ENCODE results near the gene NDUFC2. TPM values are rescaled to one million over a fixed set of nuclear protein-coding genes. Genes with fewer than 3 reads are reported as not detected.

Gene NDUFC2
- total and polyA plus RNA-seq, 8 donors = 53.6 to 336 (median 119) TPM; not detected in 1

GRCh38 chr11:78071717-78072116 is 7.9 kb downstream of the NDUFC2 start:
- TF ChIP-seq EP300 (IDR thresholded peaks at IDR 0.05) (no peak), POLR2A (IDR thresholded peaks at IDR 0.05) (no peak), POLR2AphosphoS5 (IDR thresholded peaks at IDR 0.05) (no peak), CTCF (IDR thresholded peaks at IDR 0.05) (no peak)
- Histone ChIP-seq H3K27me3 (no peaks in the 10 kb centered on the region), H3K9me3 (no peaks in the 10 kb centered on the region), H3K27ac (no peak overlapping the region), H3K4me3 (no peak overlapping the region), H3K4me1 (peaks cover 8 to 24% (median 22%) of the 10 kb centered on the region in 4 donors), H3K36me3 (peaks cover 11 to 65% (median 60%) of the 10 kb centered on the region in 4 donors)
- DNase-seq = no peak
- intact Hi-C loops (cut with DNase I; ENCODE audit: low total_unique reads) = no loop called here
- 75 to 85% (median 79%) methylated on average over 3 of the region's 3 CpGs for WGBS, 5 donors

- intact Hi-C loops (cut with DNase I; ENCODE audit: low total_unique reads) = no loop called here
- Histone ChIP-seq H3K4me1 (peaks cover 0 to 13% (median 11%) of the 10 kb centered on the region in 4 donors), H3K27me3 (no peaks in the 10 kb centered on the region), H3K9me3 (no peaks in the 10 kb centered on the region), H3K4me3 (no peak overlapping the region), H3K36me3 (peaks cover 11 to 65% (median 60%) of the 10 kb centered on the region in 4 donors), H3K27ac (no peak overlapping the region)
- no peak for DNase-seq
- 76 to 90% (median 88%) methylated on average over 2 of the region's 2 CpGs for WGBS, 5 donors
- TF ChIP-seq POLR2AphosphoS5 (IDR thresholded peaks at IDR 0.05) (no peak), EP300 (IDR thresholded peaks at IDR 0.05) (no peak), POLR2A (IDR thresholded peaks at IDR 0.05) (no peak), CTCF (IDR thresholded peaks at IDR 0.05) (no peak)
These were observed 9.0 kb downstream of the NDUFC2 start for GRCh38 chr11:78070621-78071020.

GRCh38 chr11:78069465-78069864 is 10.2 kb downstream of the NDUFC2 start:
- Histone ChIP-seq H3K27me3 (no peaks in the 10 kb centered on the region), H3K4me1 (peaks cover 0 to 2% (median under 1%) of the 10 kb centered on the region in 4 donors), H3K36me3 (peaks cover 11 to 65% (median 60%) of the 10 kb centered on the region in 4 donors), H3K4me3 (no peak overlapping the region), H3K9me3 (no peaks in the 10 kb centered on the region), H3K27ac (no peak overlapping the region)
- TF ChIP-seq EP300 (IDR thresholded peaks at IDR 0.05) (no peak), POLR2AphosphoS5 (IDR thresholded peaks at IDR 0.05) (no peak), POLR2A (IDR thresholded peaks at IDR 0.05) (no peak), CTCF (IDR thresholded peaks at IDR 0.05) (no peak)
- WGBS, 5 donors = 44 to 68% (median 57%) methylated on average over 2 of the region's 2 CpGs
- peak in 1 of 2 donors; percentile 33 for DNase-seq
- intact Hi-C loops (cut with DNase I; ENCODE audit: low total_unique reads) = no loop called here

GRCh38 chr11:78067704-78068103 is 12.0 kb downstream of the NDUFC2 start:
- 92 to 96% (median 95%) methylated on average over 4 of the region's 4 CpGs for WGBS, 5 donors
- intact Hi-C loops (cut with DNase I; ENCODE audit: low total_unique reads) = no loop called here

More at GRCh38 chr11:78067704-78068103, 12.0 kb downstream of the NDUFC2 start:
- DNase-seq = no peak
- Histone ChIP-seq H3K4me3 (no peak overlapping the region), H3K4me1 (no peaks in the 10 kb centered on the region), H3K9me3 (no peaks in the 10 kb centered on the region), H3K27ac (no peak overlapping the region), H3K27me3 (no peaks in the 10 kb centered on the region), H3K36me3 (peaks cover 11 to 58% (median 55%) of the 10 kb centered on the region in 4 donors)
- TF ChIP-seq POLR2A (IDR thresholded peaks at IDR 0.05) (no peak), POLR2AphosphoS5 (IDR thresholded peaks at IDR 0.05) (no peak), EP300 (IDR thresholded peaks at IDR 0.05) (no peak), CTCF (IDR thresholded peaks at IDR 0.05) (no peak)

Measured in stomach (tissue), 9 donors.